Effector CD8-positive, alpha-beta T cell (primary cell): ENCODE results near the gene MTRR.

Source experiments
- DNase-seq: peaks from one replicate; lab custom pipeline; 2025; lab: John Stamatoyannopoulos, UW

The MTRR gene

DNA sequence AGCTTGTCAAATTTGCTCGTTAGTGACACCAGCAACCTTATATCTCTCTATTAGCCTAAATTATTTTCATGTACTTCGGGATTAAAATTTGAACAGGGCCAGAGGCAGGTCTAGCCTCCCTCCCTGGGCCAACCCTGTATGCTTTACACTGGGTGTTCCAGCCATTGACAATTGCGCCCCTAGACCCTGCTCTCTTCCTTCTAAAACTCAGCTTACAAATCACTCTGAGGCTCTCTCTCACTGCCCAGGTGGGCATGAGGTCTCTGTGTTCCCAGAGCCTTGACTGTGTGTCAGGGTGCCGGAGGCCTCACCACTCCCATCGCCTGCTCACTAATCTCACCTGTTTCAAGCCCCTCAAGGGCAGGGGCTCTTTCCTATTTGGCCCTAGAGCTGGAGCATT lies 11.6 kb upstream of the MTRR start:
- DNase-seq, result no peak

DNA sequence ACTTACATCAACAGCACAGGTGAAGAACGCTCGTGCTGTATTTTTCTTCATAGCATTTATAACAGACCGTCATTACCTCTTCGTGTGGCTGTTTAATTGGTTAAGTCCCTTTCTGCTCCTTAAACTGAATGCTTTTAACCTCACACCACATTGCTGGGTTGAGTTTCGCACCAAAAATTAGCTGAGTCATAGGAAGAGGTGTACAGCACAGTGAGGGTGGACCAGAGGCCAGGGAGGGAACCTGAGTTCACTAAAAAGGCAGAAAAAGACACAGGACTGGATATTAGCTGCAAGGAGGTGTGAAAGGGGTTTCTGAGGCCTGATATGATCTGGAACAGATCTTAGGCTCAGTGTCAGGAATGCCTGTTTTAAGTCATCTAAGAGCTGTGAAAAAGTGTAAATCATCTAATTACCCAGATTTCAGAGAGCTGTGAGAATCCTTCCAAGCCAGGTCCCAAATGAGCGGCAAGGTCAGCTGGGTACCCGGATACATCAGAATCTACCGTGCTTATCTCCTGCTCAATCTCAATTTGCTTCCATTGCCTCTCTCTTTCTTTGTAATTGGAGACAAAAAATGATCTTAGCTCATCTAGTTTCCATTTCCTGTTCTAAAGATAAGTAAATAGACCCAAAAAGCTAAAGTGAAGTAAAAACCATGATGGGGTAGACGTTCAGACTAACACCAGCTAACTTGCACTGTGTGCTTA lies 10.9 kb upstream of the MTRR start:
- no peak for DNase-seq

DNA sequence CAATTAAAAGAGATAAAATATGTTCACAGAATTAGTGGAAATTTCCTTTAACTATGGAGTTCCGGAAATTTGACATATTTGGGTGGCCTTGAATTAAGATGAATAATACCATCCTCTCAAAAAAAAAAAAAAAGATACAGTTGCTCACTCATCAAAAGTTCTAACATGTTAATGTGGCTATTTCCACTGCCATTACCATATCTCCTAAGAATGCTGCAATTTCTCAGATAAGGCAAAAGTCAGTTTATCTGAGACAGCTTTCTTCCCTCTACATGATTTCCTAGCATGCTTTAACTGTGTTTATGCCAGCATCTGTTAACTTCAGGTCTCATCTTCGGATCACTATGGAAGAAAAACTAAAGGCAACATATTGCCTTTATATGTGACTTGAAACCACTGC lies 2.8 kb upstream of the MTRR start:
- DNase-seq, result no peak

DNA sequence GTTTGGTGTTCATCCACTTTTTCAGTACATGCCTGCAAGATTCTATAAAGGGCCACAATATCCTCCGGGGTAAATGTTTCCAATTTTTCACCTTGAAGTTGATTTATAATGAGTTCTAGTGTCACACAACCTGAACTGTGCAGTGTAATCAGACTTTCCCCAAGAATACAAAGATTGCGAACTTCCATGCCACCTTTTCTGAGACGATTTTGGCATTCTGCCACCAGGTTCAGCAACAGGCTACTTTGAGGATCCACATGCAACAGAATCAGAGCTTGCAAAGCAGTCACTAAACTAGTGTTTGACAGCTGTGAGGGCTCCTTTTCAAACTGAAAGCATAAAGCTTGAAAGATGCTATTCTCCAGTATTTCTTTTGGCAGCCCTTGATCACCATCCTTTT lies 1.7 kb upstream of the MTRR start:
- no peak for DNase-seq

DNA sequence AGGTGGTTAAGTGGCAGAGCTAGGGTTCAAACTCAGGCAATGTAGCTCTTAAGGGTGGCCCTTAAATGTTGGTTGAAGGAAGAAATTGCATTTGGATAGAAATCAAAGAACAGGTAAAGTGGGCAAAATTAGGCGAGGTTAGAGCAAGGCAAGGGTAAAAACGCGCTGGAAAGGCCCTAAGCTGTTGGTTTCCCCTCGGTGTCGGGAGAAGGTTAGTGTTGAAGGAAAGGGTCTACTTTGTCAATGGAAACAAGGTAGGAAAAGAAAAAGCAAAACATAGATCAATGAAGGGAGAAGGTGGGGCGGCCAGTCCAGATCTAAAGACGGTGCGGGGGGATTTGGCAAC lies 548 bp upstream of the MTRR start:
- DNase-seq, result no peak

DNA sequence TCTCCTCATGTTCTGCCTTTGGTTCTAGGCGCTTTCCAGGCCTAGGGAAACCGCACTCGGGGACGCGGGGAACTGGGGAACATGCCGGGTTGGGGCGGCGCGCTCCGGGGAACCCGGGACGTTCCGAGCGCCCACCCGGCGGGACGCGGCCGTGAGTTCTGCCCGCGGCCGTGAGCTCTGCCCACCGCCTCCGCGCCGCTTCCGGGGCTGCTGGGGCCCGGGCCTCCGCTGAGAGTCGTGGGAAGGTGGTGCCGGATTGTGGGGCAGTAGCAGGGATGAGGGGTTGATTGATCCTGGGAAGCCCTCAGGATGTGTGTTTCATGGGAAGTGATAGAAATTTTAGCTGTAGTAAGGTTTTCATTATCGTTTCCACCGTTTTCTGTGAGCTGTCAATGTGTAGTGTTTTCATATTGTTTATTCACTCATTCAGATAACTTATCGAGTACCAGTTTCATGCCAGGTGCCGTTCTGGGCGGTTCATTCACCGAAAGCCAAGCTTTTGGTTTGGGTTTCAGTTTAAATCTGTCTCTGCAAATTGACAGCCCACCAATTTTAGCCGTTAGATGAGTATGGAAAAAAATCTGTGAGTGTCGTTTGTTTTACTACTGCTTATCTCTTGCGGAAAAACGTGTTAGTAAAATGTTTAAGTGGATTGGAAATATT lies 657 bp downstream of the MTRR start:
- DNase-seq, result peak; percentile 16

DNA sequence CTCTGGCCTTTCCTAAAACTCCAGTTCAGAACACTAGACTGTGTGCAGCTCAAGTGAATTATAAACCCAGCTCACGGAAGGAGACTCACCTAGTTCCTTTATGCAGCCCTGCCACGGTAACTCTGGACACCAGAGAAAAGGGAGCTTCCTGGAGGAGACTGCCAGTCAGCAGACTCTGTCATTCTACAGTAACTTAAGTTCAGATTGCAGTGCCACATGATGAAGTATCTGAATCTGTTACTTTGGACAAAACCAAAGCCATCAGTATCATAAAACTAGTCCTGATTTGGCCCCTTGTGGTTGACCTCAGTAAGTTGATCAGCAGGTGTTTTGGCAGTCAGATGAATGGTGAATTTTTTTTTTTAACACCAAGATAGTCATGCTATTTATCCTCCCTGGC lies 2.7 kb downstream of the MTRR start:
- DNase-seq, result no peak

DNA sequence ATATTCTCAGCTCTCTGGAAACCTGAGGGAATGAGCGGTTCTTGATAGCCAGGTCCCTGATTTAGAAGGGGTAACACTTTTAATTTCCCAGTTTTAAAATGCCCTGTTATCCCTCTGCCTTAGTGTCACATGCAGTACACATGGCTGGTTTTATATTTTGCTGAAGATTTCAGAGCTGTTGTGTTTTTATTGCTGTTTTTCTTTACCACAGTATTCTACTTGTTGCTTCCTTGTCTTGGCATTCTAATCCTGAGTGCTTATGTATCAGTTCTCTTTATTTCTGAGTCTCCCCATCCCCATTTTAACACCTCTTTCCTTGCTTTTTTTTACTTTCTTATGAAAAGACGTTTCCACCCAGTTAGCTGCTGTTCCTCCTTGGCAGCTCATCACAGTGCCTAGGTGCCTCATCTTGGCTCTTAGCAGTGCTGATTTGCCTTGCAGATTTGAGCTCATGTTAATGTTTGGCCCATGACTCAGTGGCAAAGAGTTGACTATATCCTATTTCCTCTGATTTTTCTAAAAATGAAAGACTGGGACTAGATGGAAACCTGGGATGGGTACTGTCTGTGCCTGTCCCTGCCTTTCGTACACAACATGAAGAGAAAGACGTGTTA lies 3.7 kb downstream of the MTRR start:
- no peak for DNase-seq

DNA sequence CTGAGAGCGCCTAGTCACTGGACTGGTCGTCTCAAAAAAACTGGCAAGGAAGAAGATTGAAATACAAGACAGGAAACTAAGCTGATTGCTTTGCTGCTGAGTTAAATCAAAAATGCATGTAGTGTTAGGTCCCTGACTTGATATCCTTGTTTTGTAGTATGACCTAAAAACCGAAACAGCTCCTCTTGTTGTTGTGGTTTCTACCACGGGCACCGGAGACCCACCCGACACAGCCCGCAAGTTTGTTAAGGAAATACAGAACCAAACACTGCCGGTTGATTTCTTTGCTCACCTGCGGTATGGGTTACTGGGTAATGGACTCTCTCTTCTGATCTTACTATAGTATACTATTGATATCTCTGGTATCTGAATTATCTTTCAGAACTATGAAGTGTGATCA lies 4.3 kb downstream of the MTRR start:
- DNase-seq, result no peak

DNA sequence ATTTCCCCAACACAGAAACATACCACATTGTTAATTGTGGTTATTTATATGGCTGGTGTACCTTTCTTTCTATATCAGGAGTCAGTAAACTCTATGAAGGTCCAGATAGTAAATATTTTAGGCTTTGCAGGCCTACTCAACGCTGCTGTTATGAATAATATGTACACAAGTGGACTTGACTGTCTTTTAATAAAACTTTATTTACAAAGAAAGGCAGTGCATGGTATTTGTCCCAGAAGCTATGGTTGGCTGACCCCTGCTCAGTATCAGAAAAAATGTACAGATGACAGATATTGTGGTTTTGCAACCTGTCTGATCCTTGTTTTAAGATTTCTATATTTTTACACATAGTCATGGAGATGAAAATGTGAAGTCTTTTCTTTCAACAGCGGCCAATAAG lies 5.7 kb downstream of the MTRR start:
- no peak for DNase-seq

DNA sequence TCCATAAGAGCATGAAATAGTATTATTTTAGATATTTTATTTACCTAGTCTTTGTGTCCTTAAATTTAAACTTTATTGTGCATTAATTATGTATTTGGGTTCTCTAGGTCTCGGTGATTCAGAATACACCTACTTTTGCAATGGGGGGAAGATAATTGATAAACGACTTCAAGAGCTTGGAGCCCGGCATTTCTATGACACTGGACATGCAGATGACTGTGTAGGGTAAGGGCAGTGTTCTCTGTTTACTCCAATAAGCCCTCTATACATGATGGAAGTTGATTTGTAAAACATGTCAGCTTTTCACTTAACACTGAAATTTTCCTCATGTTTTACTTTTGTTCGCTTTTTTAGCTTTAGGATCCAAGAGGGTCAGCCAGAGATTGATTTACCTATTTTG lies 6.2 kb downstream of the MTRR start:
- no peak for DNase-seq

DNA sequence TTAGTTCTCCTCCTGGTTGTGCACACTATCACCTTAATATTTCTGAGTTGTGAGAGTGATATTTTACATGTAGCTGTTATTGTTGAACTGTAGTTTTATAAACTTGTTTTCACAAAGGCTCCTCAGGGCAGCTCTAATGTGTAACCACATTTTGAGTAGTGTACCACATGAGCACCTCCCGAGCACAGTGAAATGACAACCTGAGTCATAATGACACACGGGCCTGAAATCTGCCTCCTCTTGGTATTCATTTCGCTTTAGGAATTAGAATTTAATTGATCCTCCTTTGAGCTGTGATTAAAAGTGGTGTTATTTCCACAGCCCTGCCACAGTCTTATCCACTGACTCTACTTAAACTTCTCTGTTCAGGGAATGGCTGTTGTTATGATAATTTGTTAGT lies 7.9 kb downstream of the MTRR start:
- no peak for DNase-seq

DNA sequence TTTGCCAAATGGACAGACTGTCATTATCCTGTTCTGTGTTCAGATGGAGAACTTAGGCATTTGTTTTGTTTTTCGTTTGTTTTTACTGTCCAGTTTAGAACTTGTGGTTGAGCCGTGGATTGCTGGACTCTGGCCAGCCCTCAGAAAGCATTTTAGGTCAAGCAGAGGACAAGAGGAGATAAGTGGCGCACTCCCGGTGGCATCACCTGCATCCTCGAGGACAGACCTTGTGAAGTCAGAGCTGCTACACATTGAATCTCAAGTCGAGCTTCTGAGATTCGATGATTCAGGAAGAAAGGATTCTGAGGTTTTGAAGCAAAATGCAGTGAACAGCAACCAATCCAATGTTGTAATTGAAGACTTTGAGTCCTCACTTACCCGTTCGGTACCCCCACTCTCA lies 8.9 kb downstream of the MTRR start:
- DNase-seq, result no peak

DNA sequence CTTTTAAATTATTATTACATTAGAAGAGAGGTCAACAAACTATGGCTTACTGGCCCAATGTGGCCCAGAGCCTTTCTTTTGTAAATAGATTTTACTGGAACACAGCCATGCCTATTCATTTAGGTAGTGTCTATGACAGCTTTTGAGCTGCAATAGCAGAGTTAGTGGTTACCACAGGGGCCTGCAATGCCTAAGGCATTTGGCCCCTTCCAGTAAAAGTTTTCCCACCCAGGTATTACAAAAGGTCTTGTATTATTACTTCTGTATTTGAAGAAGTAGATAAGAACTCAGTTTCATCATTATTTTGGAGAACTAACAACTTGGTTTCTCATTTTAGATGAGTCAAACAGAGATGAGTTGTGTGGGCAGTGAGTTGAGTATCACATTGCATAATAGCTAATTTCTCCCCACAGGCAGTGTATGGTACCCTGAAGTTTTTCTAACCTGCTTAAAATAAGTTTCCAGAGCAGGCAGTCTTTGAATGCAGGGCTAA lies 9.5 kb downstream of the MTRR start:
- DNase-seq, result no peak

DNA sequence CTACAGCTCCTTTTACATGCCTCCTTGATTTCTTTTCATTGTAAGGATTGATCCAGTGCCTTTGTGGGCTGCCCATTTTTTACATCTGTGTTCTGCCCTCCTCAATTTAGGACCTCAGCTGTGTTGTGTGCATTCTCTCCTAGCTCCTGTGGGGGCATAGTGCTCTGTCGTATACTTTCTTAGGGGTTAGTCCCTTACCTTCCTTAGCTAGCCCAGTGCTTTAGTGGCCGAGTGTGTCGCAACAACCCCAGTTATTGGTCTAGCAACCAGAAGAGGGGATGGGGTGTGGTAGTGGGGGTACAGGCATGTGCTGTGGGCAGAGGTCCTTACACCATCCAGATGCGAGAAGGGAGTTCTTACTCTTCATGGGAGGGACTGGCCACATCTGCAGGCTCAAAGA lies 12.1 kb downstream of the MTRR start:
- no peak for DNase-seq

DNA sequence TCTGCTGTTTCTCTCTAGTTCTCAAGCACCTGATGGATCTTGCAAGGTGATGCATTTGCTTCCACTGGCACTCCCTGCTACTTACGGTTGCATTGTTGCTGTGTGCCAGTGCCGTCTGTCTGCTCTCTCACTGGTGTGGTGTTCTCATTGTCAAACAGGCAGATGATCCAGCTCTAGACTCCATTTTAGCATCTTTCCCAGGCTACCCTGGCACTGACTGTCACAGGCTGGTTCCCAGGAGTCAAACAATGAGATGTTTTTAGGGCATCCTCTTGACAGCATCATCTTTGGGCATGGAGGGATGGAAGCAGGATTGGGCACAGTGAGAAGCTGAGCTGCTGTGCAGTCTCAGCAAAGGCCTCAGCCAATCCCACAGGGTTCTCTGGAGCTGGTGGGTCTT lies 12.9 kb downstream of the MTRR start:
- DNase-seq, result no peak

DNA sequence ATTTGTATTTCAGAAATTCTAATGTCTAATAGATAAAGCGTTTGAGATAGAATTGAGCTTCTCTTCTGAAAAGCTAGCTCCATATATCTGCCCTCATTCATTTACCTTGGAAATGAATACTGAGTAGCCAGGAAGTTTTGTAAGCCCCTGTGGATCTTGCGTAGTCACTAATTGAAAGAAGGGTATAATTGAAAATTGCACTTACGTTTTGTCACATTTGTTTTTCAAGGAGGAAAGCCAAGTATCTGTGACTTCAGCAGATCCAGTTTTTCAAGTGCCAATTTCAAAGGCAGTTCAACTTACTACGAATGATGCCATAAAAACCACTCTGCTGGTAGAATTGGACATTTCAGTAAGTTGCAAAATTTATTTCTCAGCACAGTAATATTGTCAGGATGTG lies 14.0 kb downstream of the MTRR start:
- no peak for DNase-seq

DNA sequence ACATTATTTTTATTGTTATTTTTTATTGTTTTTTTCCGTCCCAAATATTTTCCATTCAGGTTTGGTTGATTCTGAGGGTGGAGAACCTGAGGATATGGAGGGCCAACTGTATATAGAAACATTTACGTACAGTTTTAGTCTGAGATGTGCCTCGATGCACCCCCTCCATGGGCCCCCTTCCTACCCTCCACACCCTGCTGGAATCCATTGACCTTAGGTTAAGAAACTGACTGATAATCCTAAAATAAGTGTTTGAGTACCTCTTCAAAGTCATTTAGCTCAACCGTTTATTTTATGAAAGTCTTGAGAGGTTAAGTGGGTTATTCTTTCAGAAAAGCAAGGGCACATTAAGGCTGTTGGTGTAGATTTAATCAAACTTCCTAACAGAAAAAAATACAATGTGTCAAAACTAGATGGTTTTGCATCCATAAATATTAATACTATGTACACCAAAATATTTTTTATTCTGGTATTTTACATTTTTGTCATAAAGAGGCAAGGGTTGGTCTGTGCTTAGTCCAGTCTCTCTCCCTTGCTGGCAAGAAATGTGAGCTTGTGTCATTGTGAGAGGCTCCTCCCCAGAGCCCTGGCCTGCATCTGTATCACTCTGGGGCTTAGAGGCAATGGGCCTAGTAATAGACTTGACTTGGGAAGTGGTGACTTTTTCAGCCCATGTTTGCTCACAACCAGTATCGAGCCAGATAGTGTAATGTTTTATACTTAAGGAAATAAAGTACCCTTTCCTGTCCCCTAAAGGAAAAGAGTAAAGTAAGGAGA lies 15.7 kb downstream of the MTRR start:
- DNase-seq, result no peak

DNA sequence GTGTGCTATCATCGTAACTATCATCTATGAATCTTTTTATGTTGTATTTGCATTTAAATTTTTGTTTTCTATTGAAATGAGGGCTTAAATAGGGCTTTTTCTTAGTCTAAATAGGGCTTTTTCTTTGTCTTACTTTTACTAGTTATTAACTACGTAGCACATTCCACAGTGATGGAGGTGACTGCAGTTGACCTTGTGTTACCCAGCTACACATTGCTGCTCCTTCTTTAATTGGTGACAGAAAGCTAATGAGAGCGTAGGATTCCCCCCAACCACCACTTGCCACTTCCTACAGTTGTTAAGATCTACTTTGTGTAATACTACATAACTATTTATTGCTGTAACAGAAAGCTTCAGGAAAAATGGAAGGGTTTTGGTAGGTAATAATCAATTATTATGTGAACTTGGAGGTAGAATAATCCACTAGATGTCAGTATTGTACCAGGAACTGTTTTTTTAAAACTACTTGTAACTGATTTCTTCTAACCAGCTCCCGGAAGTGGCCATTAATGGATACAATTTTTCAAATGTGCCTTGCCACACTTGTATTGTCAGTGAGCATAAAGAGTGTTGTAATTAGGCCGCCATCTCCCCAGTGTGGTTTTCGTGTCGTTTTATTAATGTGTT lies 18.0 kb downstream of the MTRR start:
- no peak for DNase-seq

DNA sequence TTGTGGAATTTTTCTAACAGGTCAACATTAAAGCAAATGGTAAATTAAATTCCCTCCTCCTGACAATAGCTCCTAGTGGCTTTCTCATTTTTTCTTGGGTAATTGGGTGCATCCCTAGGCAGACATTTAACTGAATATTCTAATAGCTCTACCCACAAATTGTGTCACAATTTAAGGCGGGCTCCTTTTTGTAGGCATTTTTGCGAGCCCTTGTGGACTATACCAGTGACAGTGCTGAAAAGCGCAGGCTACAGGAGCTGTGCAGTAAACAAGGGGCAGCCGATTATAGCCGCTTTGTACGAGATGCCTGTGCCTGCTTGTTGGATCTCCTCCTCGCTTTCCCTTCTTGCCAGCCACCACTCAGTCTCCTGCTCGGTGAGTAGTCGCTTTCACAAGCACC lies 20.0 kb downstream of the MTRR start:
- DNase-seq, result no peak

DNA sequence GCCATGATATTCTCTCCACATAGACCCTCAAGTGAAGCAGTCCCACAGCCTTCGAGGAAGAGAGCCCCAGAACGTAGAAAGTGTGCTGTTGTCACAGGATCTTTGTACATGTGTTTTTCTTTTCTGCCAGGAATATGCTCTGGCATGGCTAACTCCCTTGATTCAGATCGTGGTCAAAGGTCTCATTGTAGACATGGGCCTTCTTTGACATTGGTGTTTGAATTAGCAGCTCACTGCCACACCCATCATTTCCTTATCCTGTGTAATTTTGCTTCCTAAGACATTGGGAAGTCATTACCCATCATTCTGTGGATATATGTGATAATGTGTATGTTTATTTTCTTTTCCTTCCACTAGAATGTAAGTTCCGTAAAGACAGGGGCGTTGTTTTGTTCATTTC lies 25.5 kb downstream of the MTRR start:
- no peak for DNase-seq

DNA sequence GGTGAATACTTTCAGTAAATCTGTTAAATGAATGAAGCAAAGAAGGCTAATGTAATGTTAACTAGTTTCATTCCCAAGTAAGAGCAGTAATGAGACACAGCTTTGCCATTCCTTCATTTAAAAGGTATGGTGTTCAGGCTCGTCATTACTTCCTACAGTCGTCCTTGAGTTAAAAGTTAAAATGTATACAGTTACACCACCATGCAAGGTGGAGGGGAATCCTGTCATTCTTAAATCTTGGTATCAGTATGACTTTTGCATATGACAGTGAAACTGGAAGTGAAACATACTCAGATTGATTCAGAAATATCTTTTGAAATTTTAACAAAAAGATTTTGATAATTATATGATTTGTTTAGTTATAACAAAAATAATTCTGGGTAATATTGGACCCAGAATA lies 25.9 kb downstream of the MTRR start:
- no peak for DNase-seq
